GM21526 (cell line): ENCODE results near the gene OR9I1.

Experiments used
- ATAC-seq: cut with Tn5 transposase; IDR thresholded peaks from one replicate; pipeline ENCODE4 v1.9.1; 2021; ENCODE audit warnings: moderate library complexity; ENCODE audit not compliant: unreplicated experiment, low FRiP score

The OR9I1 gene, protein sequence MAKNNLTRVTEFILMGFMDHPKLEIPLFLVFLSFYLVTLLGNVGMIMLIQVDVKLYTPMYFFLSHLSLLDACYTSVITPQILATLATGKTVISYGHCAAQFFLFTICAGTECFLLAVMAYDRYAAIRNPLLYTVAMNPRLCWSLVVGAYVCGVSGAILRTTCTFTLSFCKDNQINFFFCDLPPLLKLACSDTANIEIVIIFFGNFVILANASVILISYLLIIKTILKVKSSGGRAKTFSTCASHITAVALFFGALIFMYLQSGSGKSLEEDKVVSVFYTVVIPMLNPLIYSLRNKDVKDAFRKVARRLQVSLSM

DNA sequence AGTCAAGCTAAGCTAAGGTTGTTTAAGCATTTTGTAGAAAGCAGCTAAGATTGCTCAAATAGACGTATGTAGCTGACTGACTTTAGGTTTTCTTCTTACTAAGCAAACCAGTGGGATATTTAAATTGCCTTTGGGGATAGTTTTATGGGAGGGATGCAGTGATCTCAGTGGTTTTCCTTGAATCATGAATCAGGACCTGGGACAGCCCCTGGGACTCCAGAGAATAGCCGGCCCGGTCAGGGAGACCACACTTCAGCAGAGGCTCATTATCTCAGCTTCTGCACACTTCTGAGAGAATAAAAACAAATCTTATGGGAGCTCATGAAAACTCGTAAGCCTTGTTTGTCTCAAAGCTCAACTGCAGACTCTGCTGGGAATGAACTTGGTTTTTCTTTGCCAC, at the start of gene OR9I1:
OR9I1 (minus strand) TSS at position 62 of the 400 bp plus-strand sequence. CDS start 6,086 bp downstream, outside the sequence.
- no peak for ATAC-seq

DNA sequence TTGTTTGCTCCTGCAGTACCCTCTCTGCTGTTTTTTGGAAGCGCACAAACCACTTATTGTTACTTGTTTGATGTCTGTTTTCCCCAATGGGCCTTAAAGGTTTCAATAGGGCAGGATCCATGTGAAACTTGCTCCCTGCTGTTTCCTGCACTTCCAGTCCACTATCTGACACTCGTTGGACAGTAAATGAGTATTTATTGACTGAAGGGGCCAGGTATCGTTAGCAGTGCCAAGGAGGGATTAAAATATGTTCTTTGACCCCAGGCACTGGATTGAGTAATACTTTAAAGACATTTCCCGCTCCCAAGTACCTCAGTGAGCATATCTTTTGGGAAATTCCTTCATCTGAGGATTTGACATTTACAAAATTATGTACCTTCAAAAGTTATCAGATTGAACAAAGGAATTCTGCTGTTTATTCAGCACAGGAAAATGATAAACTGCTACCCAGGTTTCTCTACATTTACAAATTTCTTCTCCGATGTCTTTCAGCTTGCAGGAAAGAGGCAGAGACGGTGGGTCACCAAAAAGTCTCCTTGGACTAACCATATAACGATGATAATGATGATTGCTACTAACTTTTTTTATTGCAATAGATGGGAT, 40.3 kb upstream of the OR9I1 start:
- ATAC-seq, result no peak

DNA sequence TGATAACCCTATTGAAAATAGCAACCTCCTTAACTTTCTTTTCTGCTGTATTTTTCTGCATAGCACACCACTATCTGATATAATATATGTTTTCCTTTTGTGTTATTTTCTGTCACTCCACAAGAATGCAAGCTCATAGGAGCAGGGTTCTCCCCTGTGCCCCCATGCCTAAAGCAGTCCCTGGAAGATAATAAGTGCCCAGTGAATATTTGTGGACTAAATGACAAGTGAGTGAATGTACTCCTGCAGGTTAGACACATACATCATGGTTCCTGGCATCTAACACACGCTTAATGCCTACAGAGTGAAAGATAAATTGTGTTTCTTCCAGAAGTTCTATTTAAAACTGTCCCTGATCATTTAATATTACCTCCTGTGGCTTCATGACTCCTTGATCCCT, 39.7 kb upstream of the OR9I1 start:
- no peak for ATAC-seq

DNA sequence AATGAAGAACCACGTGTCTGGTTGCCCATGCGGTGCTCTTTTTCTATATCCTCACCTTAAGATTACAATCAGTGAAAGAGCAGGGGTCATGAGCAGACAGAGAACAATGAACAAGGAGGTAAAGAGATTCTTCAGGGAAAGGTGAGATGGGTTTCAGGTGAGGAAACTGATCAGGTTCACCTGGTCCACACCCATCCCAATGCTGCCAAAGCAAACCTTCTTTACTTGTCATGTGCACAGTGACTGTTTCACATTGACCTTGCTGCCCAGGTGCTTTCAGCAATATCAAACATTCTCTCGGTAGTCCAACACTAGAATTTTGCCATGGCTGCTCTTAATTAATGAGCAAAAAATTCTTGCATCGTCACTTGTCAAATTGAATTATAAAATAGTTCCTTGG, 39.1 kb upstream of the OR9I1 start:
- ATAC-seq, result no peak

DNA sequence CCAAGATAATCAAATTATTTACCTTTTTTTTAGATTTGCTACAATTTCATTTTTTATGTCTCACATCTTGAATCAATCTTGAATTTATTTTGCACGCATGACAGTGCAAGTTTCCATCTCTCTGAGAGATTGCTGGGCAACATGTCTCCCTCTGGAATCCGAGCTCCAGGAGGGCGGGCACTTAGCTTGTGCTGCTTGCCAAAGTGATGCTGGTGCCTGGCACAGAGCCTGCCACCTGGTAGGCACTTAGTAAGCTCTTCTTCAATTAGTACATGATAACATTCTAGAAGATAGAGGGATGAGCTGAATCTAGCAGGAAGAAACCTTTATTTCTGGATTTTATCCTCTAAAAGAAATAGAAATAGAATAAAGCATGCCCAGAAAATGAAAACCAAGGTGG, 27.5 kb upstream of the OR9I1 start:
- ATAC-seq, result no peak

DNA sequence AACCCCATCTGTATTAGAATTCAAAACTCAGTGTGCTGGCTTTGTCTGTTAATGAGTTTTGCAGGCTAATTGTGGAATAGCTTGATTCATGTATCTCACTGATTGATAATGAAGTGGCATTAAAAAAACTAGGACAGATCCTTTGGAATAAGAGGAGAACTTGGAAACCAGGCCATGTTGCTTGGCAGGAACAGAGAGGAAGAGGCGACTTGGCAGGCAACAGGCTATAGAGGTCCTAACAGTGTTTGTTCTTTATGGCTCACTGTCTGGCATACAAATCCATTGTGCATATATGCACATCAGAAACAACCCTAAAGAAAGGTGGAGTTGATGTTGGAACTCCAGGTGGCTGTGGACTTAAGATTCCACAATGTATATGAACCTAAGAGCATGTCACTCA, 17.4 kb upstream of the OR9I1 start:
- ATAC-seq, result no peak

DNA sequence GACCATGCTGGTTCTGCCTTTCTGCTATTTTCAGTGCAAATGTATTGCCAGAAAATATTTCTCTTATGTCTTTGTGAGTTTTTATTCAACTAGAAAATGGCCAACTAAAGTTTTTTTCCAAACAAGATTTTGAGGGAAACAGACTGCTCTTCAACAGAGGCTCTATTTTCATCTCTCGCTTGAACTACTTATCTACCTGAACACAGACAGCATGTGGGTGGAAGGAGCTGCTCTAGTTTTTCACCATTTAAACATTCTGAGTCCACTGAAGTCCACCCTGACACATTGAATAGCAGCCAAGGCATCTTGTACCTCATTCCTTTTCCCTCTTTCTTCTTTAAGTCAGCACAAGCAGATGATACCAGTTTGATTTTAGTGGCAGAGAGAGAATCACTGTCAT, 9.8 kb upstream of the OR9I1 start:
- ATAC-seq, result no peak

DNA sequence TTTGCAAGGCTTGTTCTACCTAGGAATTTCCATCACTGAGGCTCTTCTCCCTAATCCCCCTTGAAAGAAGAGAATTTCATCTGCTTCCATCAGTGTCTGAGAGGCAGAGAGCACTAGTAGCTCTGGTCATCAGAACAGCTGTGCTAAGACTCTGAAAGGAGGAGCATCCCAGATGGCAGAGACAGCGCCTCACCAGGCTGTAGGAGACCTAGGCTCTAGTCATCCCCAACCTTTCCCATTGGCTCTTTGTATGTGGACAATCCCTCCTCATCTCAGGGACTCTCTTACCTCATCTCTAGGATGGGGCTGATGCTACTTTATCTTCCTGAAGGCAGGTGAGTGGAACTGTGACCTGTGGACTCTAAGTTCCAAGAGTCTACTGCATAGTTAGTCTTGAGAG, 8.8 kb upstream of the OR9I1 start:
- no peak for ATAC-seq

DNA sequence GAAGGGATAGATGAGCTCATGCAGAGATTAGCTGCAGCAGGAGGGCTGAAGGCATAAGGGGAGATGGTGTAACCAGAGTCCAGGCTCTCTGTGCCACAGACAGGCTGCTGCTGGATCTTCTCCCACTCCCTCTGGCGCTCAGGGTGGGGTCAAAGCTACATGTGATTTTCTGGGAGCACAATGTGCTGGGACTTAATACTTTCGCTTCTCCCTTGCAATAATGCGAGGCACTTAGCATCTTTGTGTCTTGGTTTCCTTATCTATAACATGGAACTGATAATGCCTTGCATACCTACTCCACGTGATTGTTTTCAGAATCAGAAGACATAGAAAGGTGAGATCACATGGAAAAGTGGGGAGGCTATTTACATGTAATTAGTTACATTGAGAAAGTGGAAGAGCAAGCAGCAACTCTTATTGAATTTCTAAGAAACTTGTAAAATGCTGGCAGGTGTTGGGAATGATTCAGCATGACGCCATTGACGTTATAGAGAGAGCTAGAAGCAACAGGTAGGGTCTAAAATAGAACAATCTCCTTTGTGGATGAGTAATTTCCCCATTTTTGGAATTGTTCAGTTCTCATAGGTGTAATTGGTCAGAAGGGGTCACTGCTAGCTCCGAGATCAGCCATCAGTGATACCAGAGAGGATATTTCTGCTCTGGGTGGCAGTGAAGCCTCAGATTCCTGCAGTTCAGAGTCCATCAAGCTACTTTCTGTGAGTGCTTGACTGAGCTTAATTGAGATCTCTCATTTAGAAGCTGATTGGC, 8.2 kb upstream of the OR9I1 start:
- no peak for ATAC-seq

DNA sequence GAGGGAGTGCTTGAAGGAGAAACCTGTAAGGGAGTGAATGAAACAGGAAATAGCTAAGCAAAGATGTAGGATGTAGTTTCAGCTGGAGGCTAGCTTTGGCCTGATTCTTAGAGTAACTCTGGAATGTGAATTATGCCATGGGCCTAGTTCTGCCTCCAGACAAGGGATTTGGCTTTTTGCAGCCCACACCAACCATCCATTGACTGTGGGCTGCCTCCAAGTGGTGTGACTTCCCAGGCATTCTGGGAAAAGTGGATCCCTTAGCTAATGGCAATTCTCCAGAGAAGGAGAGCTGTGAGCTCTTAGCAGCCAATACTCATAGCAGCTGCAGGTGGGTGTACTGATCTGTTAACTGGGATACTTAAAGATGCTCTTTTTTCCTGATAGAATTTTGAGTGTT, 2.0 kb upstream of the OR9I1 start:
- no peak for ATAC-seq

DNA sequence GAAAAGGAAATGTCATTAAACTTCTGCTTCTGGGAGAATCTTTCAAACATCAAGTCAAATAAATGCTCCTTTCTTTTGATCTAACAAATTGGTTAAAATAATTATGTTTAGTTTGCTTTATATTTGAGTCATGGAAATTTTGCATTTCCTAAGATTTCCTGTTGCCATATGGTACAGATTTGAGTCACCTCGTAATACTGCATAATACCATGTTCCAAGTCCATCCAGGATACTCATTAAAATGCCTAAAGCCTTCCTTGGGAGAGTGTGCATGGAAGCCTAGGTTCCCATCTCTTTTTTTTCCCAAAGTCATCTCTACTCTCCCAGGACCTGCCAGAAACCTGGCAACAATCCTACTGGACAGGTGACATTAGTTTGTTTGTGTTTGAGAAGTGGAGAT, 4.2 kb downstream of the OR9I1 start:
- ATAC-seq, result no peak

DNA sequence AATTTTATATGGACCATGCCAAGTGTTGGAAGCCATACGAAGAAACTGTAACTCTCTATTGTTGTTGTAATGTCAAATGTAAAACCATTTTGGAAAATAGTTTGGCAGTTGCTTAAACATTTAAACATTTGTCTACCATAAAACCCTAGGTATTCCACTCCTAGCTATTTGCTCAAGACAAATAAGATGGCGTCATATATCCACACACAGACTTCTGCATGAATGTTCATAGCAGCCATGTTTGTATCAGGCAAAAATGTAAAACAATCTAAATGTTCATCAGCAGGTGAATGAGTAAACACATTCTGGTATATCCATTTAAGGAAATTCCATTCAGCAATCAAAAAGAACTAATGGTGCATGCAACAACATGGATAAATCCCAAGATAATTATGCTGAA, 27.9 kb downstream of the OR9I1 start:
- no peak for ATAC-seq

DNA sequence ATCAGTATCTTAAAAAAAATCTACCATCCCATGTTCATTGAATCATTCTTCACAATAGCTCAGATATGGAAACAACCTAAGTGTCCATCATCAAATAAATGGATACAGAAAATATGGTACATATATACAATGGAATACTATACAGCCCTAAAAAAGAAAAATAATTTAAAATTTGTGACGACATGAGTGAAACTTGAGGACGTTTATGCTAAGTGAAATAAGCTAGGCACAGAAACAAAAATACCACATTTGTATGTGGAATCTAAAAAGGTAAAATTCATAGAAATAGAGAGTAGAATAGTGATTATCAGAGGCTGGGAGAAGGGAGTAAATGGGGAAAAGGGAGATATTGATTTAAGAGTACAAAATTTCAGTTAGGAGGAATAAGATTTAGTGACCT, 38.8 kb downstream of the OR9I1 start:
- ATAC-seq, result no peak

DNA sequence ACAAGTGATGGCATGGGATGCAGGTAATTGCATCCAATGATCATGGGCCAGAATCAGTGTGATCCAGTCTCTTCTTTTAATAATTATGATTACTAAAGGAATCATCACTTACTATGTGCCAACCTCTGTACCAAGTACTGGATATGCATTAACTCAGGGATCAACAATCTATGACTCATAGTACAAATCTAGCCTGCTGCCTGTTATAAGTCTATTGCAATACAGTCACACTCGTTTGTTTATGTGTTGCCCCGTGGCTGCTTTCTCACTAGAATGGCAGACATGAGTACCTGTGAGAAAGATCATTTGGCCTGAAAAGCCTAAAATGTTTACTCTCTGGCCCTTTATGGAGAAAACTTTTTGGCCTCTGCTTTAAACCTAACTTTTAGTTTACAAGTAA, 49.5 kb downstream of the OR9I1 start:
- ATAC-seq, result no peak

DNA sequence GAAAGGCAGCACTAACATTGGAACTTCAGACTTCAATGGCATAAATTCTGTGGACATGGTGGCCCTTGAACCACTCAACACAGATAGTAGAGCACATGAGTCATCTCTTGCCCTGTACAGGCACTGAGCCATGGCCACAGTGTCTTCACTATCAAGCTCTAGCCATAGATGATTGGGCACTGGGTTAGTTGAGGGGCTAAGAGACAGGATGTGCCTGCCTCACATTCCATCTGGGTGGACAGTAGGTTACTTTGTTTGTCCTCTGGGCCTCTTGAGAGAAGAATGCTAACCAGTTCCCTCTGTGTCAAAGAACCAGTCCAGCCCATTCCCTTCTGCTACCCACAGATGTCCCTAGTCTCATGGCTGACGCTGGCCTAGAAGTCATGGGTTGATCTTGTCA, 54.7 kb downstream of the OR9I1 start:
- ATAC-seq, result no peak

DNA sequence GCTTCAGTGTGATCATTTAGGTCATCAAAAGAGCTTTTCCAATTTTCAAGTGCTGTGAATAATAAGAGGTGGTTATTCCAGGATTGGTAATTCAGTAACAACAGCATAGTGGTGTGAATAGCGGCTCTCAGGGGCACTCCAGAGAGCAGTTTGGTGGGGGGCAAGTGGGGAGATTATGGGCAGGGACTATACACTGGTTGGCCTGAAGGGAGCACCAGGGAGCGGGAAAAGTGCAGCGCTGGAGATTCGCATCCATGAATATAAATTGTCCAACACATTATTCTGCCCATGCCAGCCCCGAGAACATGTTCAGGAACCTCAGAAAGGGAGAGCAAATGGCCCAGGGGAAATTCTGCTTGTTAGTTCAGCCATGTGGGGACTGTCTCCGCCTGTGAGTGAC, 56.7 kb downstream of the OR9I1 start:
- no peak for ATAC-seq

DNA sequence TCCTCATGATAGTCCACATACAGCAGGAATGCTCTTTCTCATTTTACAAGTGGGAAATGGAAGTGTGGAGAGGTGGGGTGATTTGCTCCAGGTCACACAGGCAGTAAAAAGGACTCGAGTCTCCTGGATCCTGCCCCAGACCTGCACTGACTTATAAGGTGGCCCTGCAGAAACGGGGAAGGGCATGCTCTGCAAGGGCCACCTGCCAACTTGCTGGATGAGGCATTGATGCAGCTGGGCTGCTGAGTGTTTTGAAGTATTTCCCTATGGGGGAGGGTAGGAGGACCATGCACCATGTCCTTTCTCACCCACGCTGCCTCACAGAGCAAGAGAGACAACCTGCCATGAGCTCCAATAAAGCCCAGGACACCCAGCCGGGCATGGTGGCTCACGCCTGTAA, 57.6 kb downstream of the OR9I1 start:
- ATAC-seq, result no peak
